Adrenal gland (tissue), 5 donors: ENCODE results near the gene E2F1.

Experiments used
- CTCF ChIP-seq, 6 experiments: fragments of 450-650 bp in 4 of 6; fragments of 200-600 bp in 2 of 6; sonication (generic) in 1 of 6; IDR thresholded peaks; 1 replicate in 5 of 6; 2 replicates in 1 of 6; pipeline versions ENCODE4 v1.5.1 to v1.8.0; 2016 to 2021; ENCODE audit warnings: antibody characterized with exemption in 6 of 6, mild to moderate bottlenecking in 2 of 6, moderate library complexity in 1 of 6
- POLR2A ChIP-seq, 2 donors: fragments of 450-650 bp; IDR thresholded peaks; one replicate each; pipeline ENCODE4 v1.6.1; 2017; ENCODE audit warnings: antibody characterized with exemption in 2 of 2, mild to moderate bottlenecking in 2 of 2, moderate library complexity in 1 of 2
- donor health status: DM: no; HTN: no; CAD: no.

GRCh38 chr20:33703498-33704137, 17.4 kb upstream of the E2F1 start:
- TF ChIP-seq CTCF (IDR thresholded peaks at IDR 0.05) (no peak), POLR2A (IDR thresholded peaks at IDR 0.05) (no peak)
